H1 (cell line): Measurements from ENCODE around the gene VSTM2L. TPM values are rescaled to one million over a fixed set of nuclear protein-coding genes. Genes with fewer than 3 reads are reported as not detected.

ENCODE experiments used
- CTCF ChIA-PET: fragments of 300-600 bp; sonication (Branson Sonifier 250); formaldehyde crosslinking; loops from one replicate; lab custom pipeline; 2021; ENCODE audit not compliant: partially characterized antibody; lab: Charles Lee
- POLR2A ChIA-PET: fragments of 300-600 bp; sonication (Branson Sonifier 250); formaldehyde crosslinking; loops from one replicate; lab custom pipeline; 2021; ENCODE audit warnings: inconsistent platforms; ENCODE audit not compliant: partially characterized antibody; lab: Charles Lee
- DNase-seq, 2 experiments: peaks; one replicate each; pipeline versions ENCODE4 v3.0.0 to v3.0.0-alpha.2; 2010 to 2022; ENCODE audit warnings: low spot score in 2 of 2, low read depth in 1 of 2, mixed read lengths in 1 of 2
- FAIRE-seq: peaks from 2 replicates; lab custom pipeline; 2011; peaks lifted over from hg19 to GRCh38; lab: Jason Lieb, UNC
- H2AFZ ChIP-seq: 2 replicates; pipeline ENCODE4 v1.8.1; 2012; ENCODE audit warnings: low read length, inconsistent platforms
- H2AK5ac ChIP-seq: 2 replicates; pipeline ENCODE4 v1.6.1; 2013; ENCODE audit warnings: low read depth, low read length
- H2BK120ac ChIP-seq: replicated peaks from 2 replicates; pipeline ENCODE3; 2013; ENCODE audit warnings: low read depth, low read length, inconsistent platforms
- H2BK12ac ChIP-seq: 2 replicates; pipeline ENCODE4 v1.6.1; 2013; ENCODE audit warnings: low read depth, low read length
- H2BK15ac ChIP-seq: 2 replicates; pipeline ENCODE4 v1.6.1; 2013; ENCODE audit warnings: low read length
- H2BK20ac ChIP-seq: 2 replicates; pipeline ENCODE4 v1.6.1; 2013; ENCODE audit warnings: low read length
- H2BK5ac ChIP-seq: 2 replicates; pipeline ENCODE4 v1.6.1; 2013; ENCODE audit warnings: low read depth, low read length
- H3K14ac ChIP-seq: 2 replicates; pipeline ENCODE4 v1.6.1; 2013; ENCODE audit warnings: inconsistent platforms; ENCODE audit not compliant: insufficient read length
- H3K18ac ChIP-seq: 2 replicates; pipeline ENCODE4 v1.6.1; 2013; ENCODE audit warnings: low read length; ENCODE audit errors: extremely low read depth
- H3K23ac ChIP-seq: 2 replicates; pipeline ENCODE4 v1.6.1; 2013; ENCODE audit warnings: inconsistent platforms; ENCODE audit not compliant: insufficient read length
- H3K23me2 ChIP-seq: 2 replicates; pipeline ENCODE4 v1.6.1; 2013; ENCODE audit warnings: low read depth, low read length
- H3K27ac ChIP-seq: 2 replicates; pipeline ENCODE4 v1.6.1; 2011; ENCODE audit warnings: low read depth, low read length, inconsistent platforms
- H3K27me3 ChIP-seq, 4 experiments: replicated peaks in 1 of 4; 1 replicate in 1 of 4; 2 replicates in 3 of 4; pipeline versions ENCODE4 v1.6.1 to v1.8.1; 2011 to 2013; ENCODE audit warnings: low read length in 3 of 4, mild to moderate bottlenecking in 3 of 4, inconsistent platforms in 2 of 4, mixed read lengths in 2 of 4, moderate library complexity in 1 of 4; ENCODE audit not compliant: control insufficient read depth in 3 of 4, insufficient read depth in 3 of 4; ENCODE audit errors: extremely low read depth in 1 of 4
- H3K36me3 ChIP-seq, 4 experiments: 2 replicates each; pipeline versions ENCODE4 v1.6.1 to v1.8.1; 2011 to 2013; ENCODE audit warnings: mild to moderate bottlenecking in 4 of 4, low read length in 3 of 4, moderate library complexity in 2 of 4, control low read depth in 1 of 4, inconsistent platforms in 1 of 4; ENCODE audit not compliant: insufficient read depth in 4 of 4, control insufficient read depth in 2 of 4
- H3K4ac ChIP-seq: replicated peaks from 2 replicates; pipeline ENCODE3; 2013; ENCODE audit warnings: low read length, low read depth, mixed read lengths, inconsistent platforms; ENCODE audit not compliant: insufficient read length
- H3K4me1 ChIP-seq, 4 experiments: replicated peaks in 1 of 4; 1 replicate in 1 of 4; 2 replicates in 3 of 4; pipeline versions ENCODE4 v1.6.1 to v1.8.1; 2011 to 2013; ENCODE audit warnings: low read length in 3 of 4, inconsistent platforms in 2 of 4, mixed read lengths in 1 of 4; ENCODE audit not compliant: insufficient read depth in 4 of 4, control insufficient read depth in 3 of 4
- H3K4me2 ChIP-seq, 2 experiments: 2 replicates each; pipeline versions ENCODE4 v1.6.1 to v1.8.1; 2011 to 2013; ENCODE audit warnings: low read depth in 2 of 2, low read length in 2 of 2, control low read depth in 1 of 2, inconsistent platforms in 1 of 2, mild to moderate bottlenecking in 1 of 2; ENCODE audit not compliant: insufficient read depth in 1 of 2
- H3K4me3 ChIP-seq, 4 experiments: fragments of 200-600, 300-600 bp in 1 of 4; sonication (generic), shearing (Covaris generic), sonication (Bioruptor Twin) in 1 of 4; 2 replicates each; pipeline versions ENCODE4 v1.5.1 to v1.8.1; 2011 to 2016; ENCODE audit warnings: low read length in 4 of 4, low read depth in 3 of 4, control low read depth in 2 of 4, inconsistent platforms in 2 of 4, mild to moderate bottlenecking in 2 of 4, mixed read lengths in 1 of 4, moderate library complexity in 1 of 4; ENCODE audit not compliant: insufficient read depth in 2 of 4; ENCODE audit errors: extremely low read depth in 1 of 4
- H3K56ac ChIP-seq: replicated peaks from 2 replicates; pipeline ENCODE3; 2013; ENCODE audit warnings: low read depth, mild to moderate bottlenecking, mixed read lengths, low read length, inconsistent platforms; ENCODE audit not compliant: insufficient read length
- H3K79me1 ChIP-seq: 2 replicates; pipeline ENCODE4 v1.6.1; 2013; ENCODE audit warnings: low read depth, low read length, control low read depth
- H3K79me2 ChIP-seq, 2 experiments: 2 replicates each; pipeline versions ENCODE4 v1.6.1 to v1.8.1; 2012 to 2013; ENCODE audit warnings: low read length in 2 of 2, mild to moderate bottlenecking in 2 of 2, inconsistent platforms in 1 of 2; ENCODE audit not compliant: insufficient read depth in 2 of 2, control insufficient read depth in 1 of 2
- H3K9ac ChIP-seq, 4 experiments: replicated peaks in 1 of 4; 1 replicate in 1 of 4; 2 replicates in 3 of 4; pipeline versions ENCODE4 v1.6.1 to v1.8.1; 2011 to 2013; ENCODE audit warnings: low read depth in 3 of 4, low read length in 3 of 4, control low read depth in 2 of 4, mild to moderate bottlenecking in 2 of 4, moderate library complexity in 2 of 4, inconsistent platforms in 1 of 4; ENCODE audit errors: extremely low read depth in 1 of 4
- H3K9me3 ChIP-seq, 2 experiments: 2 replicates each; pipeline versions ENCODE4 v1.6.1 to v1.8.1; 2012 to 2013; ENCODE audit warnings: mild to moderate bottlenecking in 2 of 2, moderate library complexity in 2 of 2, control low read depth in 1 of 2, inconsistent platforms in 1 of 2, low read depth in 1 of 2, low read length in 1 of 2, mixed read lengths in 1 of 2; ENCODE audit not compliant: insufficient read depth in 2 of 2
- H4K20me1 ChIP-seq, 2 experiments: replicated peaks in 1 of 2; 2 replicates each; pipeline versions ENCODE3 to v1.8.1; 2011 to 2013; ENCODE audit warnings: inconsistent platforms in 2 of 2, low read length in 2 of 2, mild to moderate bottlenecking in 1 of 2; ENCODE audit not compliant: insufficient read depth in 2 of 2, control insufficient read depth in 1 of 2
- H4K5ac ChIP-seq: 2 replicates; pipeline ENCODE4 v1.6.1; 2013; ENCODE audit warnings: low read length, low read depth, mixed read lengths, inconsistent platforms; ENCODE audit not compliant: insufficient read length
- H4K8ac ChIP-seq: 2 replicates; pipeline ENCODE4 v1.8.0; 2013; ENCODE audit warnings: mild to moderate bottlenecking, moderate library complexity, low read length, inconsistent platforms; ENCODE audit not compliant: insufficient read depth; ENCODE audit errors: extremely low read depth
- H4K91ac ChIP-seq: replicated peaks from 2 replicates; pipeline ENCODE3; 2013; ENCODE audit warnings: low read length, mixed read lengths, inconsistent platforms; ENCODE audit not compliant: insufficient read length
- CTBP2 ChIP-seq: IDR thresholded peaks from 2 replicates; pipeline ENCODE4 v1.7.0; 2011; ENCODE audit warnings: borderline replicate concordance, mild to moderate bottlenecking, moderate library complexity, mixed read lengths, low read length; ENCODE audit not compliant: insufficient read depth, insufficient read length
- EP300 ChIP-seq, 2 experiments: IDR thresholded peaks; 1 replicate in 1 of 2; 2 replicates in 1 of 2; pipeline ENCODE4 v1.6.1; 2011 to 2012; ENCODE audit warnings: low read depth in 2 of 2, low read length in 2 of 2, mild to moderate bottlenecking in 2 of 2, borderline replicate concordance in 1 of 2, inconsistent platforms in 1 of 2, moderate library complexity in 1 of 2
- JUND ChIP-seq: IDR thresholded peaks from 2 replicates; pipeline ENCODE4 v1.6.1; 2011; ENCODE audit warnings: mild to moderate bottlenecking, improper control_type of control experiment, low read length
- KDM1A ChIP-seq: fragments of 200-600, 300-600 bp; sonication (generic); IDR thresholded peaks from 2 replicates; pipeline ENCODE4 v1.7.1; 2016; ENCODE audit warnings: mild to moderate bottlenecking, low read length, borderline replicate concordance
- SP2 ChIP-seq: IDR thresholded peaks from 2 replicates; pipeline ENCODE4 v1.6.1; 2012; ENCODE audit warnings: mild to moderate bottlenecking, low read length, inconsistent platforms
- TAF7 ChIP-seq: optimal IDR thresholded peaks from 2 replicates; pipeline ENCODE3; 2011; ENCODE audit warnings: low read depth, mild to moderate bottlenecking, inconsistent platforms, low read length, moderate library complexity, borderline replicate concordance
- WGBS, 2 experiments: shearing (Covaris generic) in 1 of 2; methylation state at CpG; one replicate each; pipeline versions ENCODE4 v1.1.6 to v1.1.7; 2013 to 2015; ENCODE audit warnings: low lambda C conversion rate in 2 of 2, mixed read lengths in 2 of 2, inconsistent platforms in 1 of 2, low coverage in 1 of 2, missing lambda C conversion rate in 1 of 2; ENCODE audit not compliant: insufficient replicate concordance in 2 of 2, insufficient coverage in 1 of 2, insufficient read length in 1 of 2; ENCODE audit errors: extremely low coverage in 1 of 2, missing lambda C conversion rate in 1 of 2; 5-methylcytosine and 5-hydroxymethylcytosine counted together
- polyA plus RNA-seq, 7 experiments: library from polyadenylated mRNA; depleted of rRNA in 3 of 7; stranded (reverse) in 5 of 7; unstranded in 2 of 7; fragments of >200 nt in 5 of 7; fragments of 200-250 nt in 2 of 7; gene quantifications; 1 replicate in 5 of 7; 2 replicates in 1 of 7; 4 replicates in 1 of 7; pipeline versions ENCODE4 v1.2.1 to v1.2.3, GENCODE V29; 2011 to 2013; ENCODE audit warnings: missing spikeins in 2 of 7, mixed read lengths in 2 of 7
- total RNA-seq: library from RNA; stranded (reverse); fragmentation: NEBNext Ultra II Directional; extraction: Animal tissue kit (Norgen Biotek cat#: 25700); gene quantifications from 2 replicates; pipeline ENCODE4 v1.2.1, GENCODE V29; 2021

The VSTM2L gene
- total and polyA plus RNA-seq, 2 of the 8 experiments (the other 6 are each of a cell fraction or from before 2014, with no cell fraction given) = 1.3 to 3.2 TPM

- Histone ChIP-seq H3K18ac (no peak overlapping the region), H4K20me1 (no peaks in the 10 kb centered on the region), H3K9me3 (no peaks in the 10 kb centered on the region), H2BK12ac (no peak overlapping the region), H3K4me1 (no peaks in the 10 kb centered on the region; a peak in 1 of 7 replicates), H3K56ac (no peak overlapping the region), H3K23me2 (peaks cover 2% of the 10 kb centered on the region; the same call in 1 of the 2 replicates), H3K79me1 (no peaks in the 10 kb centered on the region), H2BK120ac (no peak overlapping the region), H4K91ac (no peak overlapping the region), H3K27ac (no peak overlapping the region), H3K9ac (no peak overlapping the region), H2BK20ac (no peak overlapping the region), H3K4ac (no peak overlapping the region), H2BK15ac (no peak overlapping the region), H4K5ac (no peak overlapping the region), H3K23ac (no peak overlapping the region), H3K36me3 (no peaks in the 10 kb centered on the region), H4K8ac (no peak overlapping the region), H2AK5ac (no peak overlapping the region), H3K27me3 (no peaks in the 10 kb centered on the region), H3K79me2 (no peaks in the 10 kb centered on the region), H3K4me2 (no peak overlapping the region), H2BK5ac (no peak overlapping the region), H3K14ac (no peak overlapping the region), H2AFZ (no peak overlapping the region), H3K4me3 (no peak overlapping the region)
- CTCF ChIA-PET = interaction anchor here (0.5 to 1.1 kb wide), 2 partner anchors 63 to 255 kb away, joined by 3 to 4 read pairs; no protein-coding TSS in a partner anchor
- POLR2A ChIA-PET = no interaction called here
- 88% methylated on average over 6 of the region's 6 CpGs; no CpG with 5 or more reads in 1 of the 2 experiments for WGBS, 2 experiments
- no peak for FAIRE-seq
- DNase-seq = no peak
- TF ChIP-seq EP300 (IDR thresholded peaks at IDR 0.05; ENCODE audit: borderline replicate concordance in 1 of 2, low read depth in 2 of 2, low read length in 2 of 2) (no peak), SP2 (no peak), CTBP2 (no peak), TAF7 (no peak), KDM1A (no peak), JUND (no peak)
Observed at GRCh38 chr20:37895166-37895565, 7.8 kb upstream of the VSTM2L start.
